Measurements from ENCODE around the gene DTL. TPM values are rescaled to one million over a fixed set of nuclear protein-coding genes. Genes with fewer than 3 reads are reported as not detected.

Gene DTL
- total and polyA plus RNA-seq, 7 donors = 0.36 to 4.4 (median 0.60) TPM; not detected in 2

Small RNAs within 50 kb of the gene (small RNA-seq; reads per million reads assigned to genes)
- 0 reads per million in 3 donors for gene MIR3122
- gene RF00568 = 0 reads per million in 3 donors
- gene RN7SKP98 = 0 reads per million in 3 donors

Other genes starting within 250 kb of the DTL start
- 10 to 100 TPM; 26.8 to 46.7 (median 37.4) TPM for gene LPGAT1, start 205.0 kb upstream of the DTL start, total RNA-seq
- gene LPGAT1, start 205.0 kb upstream of the DTL start, polyA plus RNA-seq = 10 to 100 TPM in 1 of 3 donors, 1 to 10 TPM in 2; 2.5 to 12.9 (median 4.8) TPM
- 10 to 100 TPM in 1 of 4 donors, 1 to 10 TPM in 3; 5.6 to 13.2 (median 6.9) TPM for gene INTS7, start 191 bp upstream of the DTL start, total RNA-seq
- gene INTS7, start 191 bp upstream of the DTL start, polyA plus RNA-seq = 1 to 10 TPM; 4.4 to 7.7 (median 6.0) TPM
- 10 to 100 TPM; 25.9 to 47.1 (median 31.4) TPM for gene PPP2R5A, start 249.7 kb downstream of the DTL start, total RNA-seq
- gene PPP2R5A, start 249.7 kb downstream of the DTL start, polyA plus RNA-seq = 10 to 100 TPM; 46.2 to 62.7 (median 50.4) TPM

Measured in sigmoid colon (tissue), 7 donors.